ENCODE data around the gene TFPT.

Gene TFPT

GRCh38 chr19:54158812-54159351, 43.4 kb upstream of the TFPT start:
- no peak for DNase-seq
- H3K4me3 ChIP-seq (ENCODE audit: insufficient read depth, low read depth, low read length, poor library complexity, severe bottlenecking) = peak overlapping the region; percentile 60
- peak overlapping the region; percentile 83 for H3K27ac ChIP-seq (ENCODE audit: insufficient read depth, low read length, poor library complexity, severe bottlenecking)
- H3K4me1 ChIP-seq (ENCODE audit: control insufficient read depth, insufficient read depth, low read length, poor library complexity, severe bottlenecking) = peaks cover 54% of the 10 kb centered on the region
- H3K36me3 ChIP-seq (ENCODE audit: control insufficient read depth, insufficient read depth, low read length) = peaks cover 45% of the 10 kb centered on the region
- H3K27me3 ChIP-seq (replicated peaks; ENCODE audit: control insufficient read depth, insufficient read depth, low read length, poor library complexity, severe bottlenecking) = no peaks in the 10 kb centered on the region
- no peaks in the 10 kb centered on the region for H3K9me3 ChIP-seq (ENCODE audit: control insufficient read depth, low read length)

- H3K9me3 ChIP-seq (ENCODE audit: control insufficient read depth, low read length) = no peaks in the 10 kb centered on the region
- no peaks in the 10 kb centered on the region for H3K27me3 ChIP-seq (replicated peaks; ENCODE audit: control insufficient read depth, insufficient read depth, low read length, poor library complexity, severe bottlenecking)
- H3K36me3 ChIP-seq (ENCODE audit: control insufficient read depth, insufficient read depth, low read length) = peaks cover 64% of the 10 kb centered on the region
- peak overlapping the region; percentile 34 for H3K27ac ChIP-seq (ENCODE audit: insufficient read depth, low read length, poor library complexity, severe bottlenecking)
- H3K4me3 ChIP-seq (ENCODE audit: insufficient read depth, low read depth, low read length, poor library complexity, severe bottlenecking) = no peak overlapping the region
- no peak for DNase-seq
- H3K4me1 ChIP-seq (ENCODE audit: control insufficient read depth, insufficient read depth, low read length, poor library complexity, severe bottlenecking) = peaks cover 40% of the 10 kb centered on the region
Measured at GRCh38 chr19:54156953-54157352, 41.5 kb upstream of the TFPT start.

GRCh38 chr19:54156490-54156889, 41.0 kb upstream of the TFPT start:
- no peaks in the 10 kb centered on the region for H3K27me3 ChIP-seq (replicated peaks; ENCODE audit: control insufficient read depth, insufficient read depth, low read length, poor library complexity, severe bottlenecking)
- no peak overlapping the region for H3K4me3 ChIP-seq (ENCODE audit: insufficient read depth, low read depth, low read length, poor library complexity, severe bottlenecking)
- no peak for DNase-seq
- H3K4me1 ChIP-seq (ENCODE audit: control insufficient read depth, insufficient read depth, low read length, poor library complexity, severe bottlenecking) = peaks cover 40% of the 10 kb centered on the region
- H3K9me3 ChIP-seq (ENCODE audit: control insufficient read depth, low read length) = no peaks in the 10 kb centered on the region
- H3K27ac ChIP-seq (ENCODE audit: insufficient read depth, low read length, poor library complexity, severe bottlenecking) = no peak overlapping the region
- peaks cover 66% of the 10 kb centered on the region for H3K36me3 ChIP-seq (ENCODE audit: control insufficient read depth, insufficient read depth, low read length)

- H3K4me1 ChIP-seq (ENCODE audit: control insufficient read depth, insufficient read depth, low read length, poor library complexity, severe bottlenecking) = peaks cover 38% of the 10 kb centered on the region
- no peaks in the 10 kb centered on the region for H3K27me3 ChIP-seq (replicated peaks; ENCODE audit: control insufficient read depth, insufficient read depth, low read length, poor library complexity, severe bottlenecking)
- no peaks in the 10 kb centered on the region for H3K9me3 ChIP-seq (ENCODE audit: control insufficient read depth, low read length)
- peaks cover 72% of the 10 kb centered on the region for H3K36me3 ChIP-seq (ENCODE audit: control insufficient read depth, insufficient read depth, low read length)
- peak overlapping the region; percentile 23 for H3K27ac ChIP-seq (ENCODE audit: insufficient read depth, low read length, poor library complexity, severe bottlenecking)
- no peak for DNase-seq
- H3K4me3 ChIP-seq (ENCODE audit: insufficient read depth, low read depth, low read length, poor library complexity, severe bottlenecking) = no peak overlapping the region
Measured at GRCh38 chr19:54155694-54156093, 40.2 kb upstream of the TFPT start.

GRCh38 chr19:54154603-54155345, 39.3 kb upstream of the TFPT start:
- peaks cover 82% of the 10 kb centered on the region for H3K36me3 ChIP-seq (ENCODE audit: control insufficient read depth, insufficient read depth, low read length)

GRCh38 chr19:54153731-54154326, 38.4 kb upstream of the TFPT start:
- peaks cover 29% of the 10 kb centered on the region for H3K4me1 ChIP-seq (ENCODE audit: control insufficient read depth, insufficient read depth, low read length, poor library complexity, severe bottlenecking)
- H3K27me3 ChIP-seq (replicated peaks; ENCODE audit: control insufficient read depth, insufficient read depth, low read length, poor library complexity, severe bottlenecking) = no peaks in the 10 kb centered on the region
- H3K36me3 ChIP-seq (ENCODE audit: control insufficient read depth, insufficient read depth, low read length) = peaks cover 91% of the 10 kb centered on the region
- H3K4me3 ChIP-seq (ENCODE audit: insufficient read depth, low read depth, low read length, poor library complexity, severe bottlenecking) = no peak overlapping the region
- no peaks in the 10 kb centered on the region for H3K9me3 ChIP-seq (ENCODE audit: control insufficient read depth, low read length)
- no peak overlapping the region for H3K27ac ChIP-seq (ENCODE audit: insufficient read depth, low read length, poor library complexity, severe bottlenecking)
- DNase-seq = no peak

More at GRCh38 chr19:54154603-54155345, 39.3 kb upstream of the TFPT start:
- Histone ChIP-seq H3K4me3 (ENCODE audit: insufficient read depth, low read depth, low read length, poor library complexity, severe bottlenecking) (no peak overlapping the region), H3K27me3 (replicated peaks; ENCODE audit: control insufficient read depth, insufficient read depth, low read length, poor library complexity, severe bottlenecking) (no peaks in the 10 kb centered on the region), H3K9me3 (ENCODE audit: control insufficient read depth, low read length) (no peaks in the 10 kb centered on the region), H3K4me1 (ENCODE audit: control insufficient read depth, insufficient read depth, low read length, poor library complexity, severe bottlenecking) (peaks cover 32% of the 10 kb centered on the region), H3K27ac (ENCODE audit: insufficient read depth, low read length, poor library complexity, severe bottlenecking) (no peak overlapping the region)
- DNase-seq = peak in 1 of 3 donors; percentile 23

GRCh38 chr19:54152878-54153524, 37.5 kb upstream of the TFPT start:
- no peak overlapping the region for H3K27ac ChIP-seq (ENCODE audit: insufficient read depth, low read length, poor library complexity, severe bottlenecking)
- peaks cover 94% of the 10 kb centered on the region for H3K36me3 ChIP-seq (ENCODE audit: control insufficient read depth, insufficient read depth, low read length)
- H3K4me1 ChIP-seq (ENCODE audit: control insufficient read depth, insufficient read depth, low read length, poor library complexity, severe bottlenecking) = peaks cover 21% of the 10 kb centered on the region
- no peak overlapping the region for H3K4me3 ChIP-seq (ENCODE audit: insufficient read depth, low read depth, low read length, poor library complexity, severe bottlenecking)
- H3K9me3 ChIP-seq (ENCODE audit: control insufficient read depth, low read length) = no peaks in the 10 kb centered on the region
- no peaks in the 10 kb centered on the region for H3K27me3 ChIP-seq (replicated peaks; ENCODE audit: control insufficient read depth, insufficient read depth, low read length, poor library complexity, severe bottlenecking)
- no peak for DNase-seq

GRCh38 chr19:54152267-54152666, 36.8 kb upstream of the TFPT start:
- H3K9me3 ChIP-seq (ENCODE audit: control insufficient read depth, low read length) = no peaks in the 10 kb centered on the region
- H3K36me3 ChIP-seq (ENCODE audit: control insufficient read depth, insufficient read depth, low read length) = peaks cover 96% of the 10 kb centered on the region
- H3K4me3 ChIP-seq (ENCODE audit: insufficient read depth, low read depth, low read length, poor library complexity, severe bottlenecking) = no peak overlapping the region
- peaks cover 15% of the 10 kb centered on the region for H3K4me1 ChIP-seq (ENCODE audit: control insufficient read depth, insufficient read depth, low read length, poor library complexity, severe bottlenecking)
- H3K27ac ChIP-seq (ENCODE audit: insufficient read depth, low read length, poor library complexity, severe bottlenecking) = no peak overlapping the region
- H3K27me3 ChIP-seq (replicated peaks; ENCODE audit: control insufficient read depth, insufficient read depth, low read length, poor library complexity, severe bottlenecking) = no peaks in the 10 kb centered on the region
- no peak for DNase-seq

GRCh38 chr19:54151362-54152035, 36.0 kb upstream of the TFPT start:
- peaks cover 96% of the 10 kb centered on the region for H3K36me3 ChIP-seq (ENCODE audit: control insufficient read depth, insufficient read depth, low read length)
- no peak for DNase-seq
- H3K4me1 ChIP-seq (ENCODE audit: control insufficient read depth, insufficient read depth, low read length, poor library complexity, severe bottlenecking) = peaks cover 15% of the 10 kb centered on the region
- H3K27ac ChIP-seq (ENCODE audit: insufficient read depth, low read length, poor library complexity, severe bottlenecking) = no peak overlapping the region
- no peaks in the 10 kb centered on the region for H3K27me3 ChIP-seq (replicated peaks; ENCODE audit: control insufficient read depth, insufficient read depth, low read length, poor library complexity, severe bottlenecking)
- no peak overlapping the region for H3K4me3 ChIP-seq (ENCODE audit: insufficient read depth, low read depth, low read length, poor library complexity, severe bottlenecking)
- no peaks in the 10 kb centered on the region for H3K9me3 ChIP-seq (ENCODE audit: control insufficient read depth, low read length)
